GM10266 (cell line): ENCODE data around the gene GLI3.

ENCODE experiments used
- DNase-seq: peaks from one replicate; pipeline ENCODE4 v3.0.0; 2012; ENCODE audit errors: extremely low spot score
- TF ChIP-seq, protein P1 (sequence below): IDR thresholded peaks from 2 replicates; pipeline ENCODE4 v1.5.1; 2012; ENCODE audit warnings: mild to moderate bottlenecking, low read depth; ENCODE audit not compliant: control insufficient read depth, insufficient read depth; ENCODE audit errors: missing control alignments

The GLI3 gene

DNA sequence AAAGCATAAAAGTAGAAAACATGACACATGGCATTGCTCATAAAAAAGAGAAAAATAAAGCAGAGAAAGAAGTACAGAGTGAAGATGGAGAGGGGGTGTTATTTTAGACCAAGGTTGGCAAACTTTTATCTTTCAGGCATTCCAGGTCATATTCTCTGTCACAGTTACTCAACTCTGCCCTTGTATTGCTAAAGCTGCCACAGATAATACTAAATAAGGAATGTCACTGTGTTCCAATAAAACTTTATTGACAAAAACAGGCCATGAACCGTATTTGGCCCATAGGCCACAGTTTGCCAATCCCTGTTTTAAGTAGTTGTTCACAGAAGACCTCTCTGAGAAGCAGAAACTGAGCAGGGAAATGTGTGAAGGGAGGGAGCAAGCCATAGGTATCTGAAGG is 167.4 kb downstream of the GLI3 start:
- TF ChIP-seq, protein P1, sequence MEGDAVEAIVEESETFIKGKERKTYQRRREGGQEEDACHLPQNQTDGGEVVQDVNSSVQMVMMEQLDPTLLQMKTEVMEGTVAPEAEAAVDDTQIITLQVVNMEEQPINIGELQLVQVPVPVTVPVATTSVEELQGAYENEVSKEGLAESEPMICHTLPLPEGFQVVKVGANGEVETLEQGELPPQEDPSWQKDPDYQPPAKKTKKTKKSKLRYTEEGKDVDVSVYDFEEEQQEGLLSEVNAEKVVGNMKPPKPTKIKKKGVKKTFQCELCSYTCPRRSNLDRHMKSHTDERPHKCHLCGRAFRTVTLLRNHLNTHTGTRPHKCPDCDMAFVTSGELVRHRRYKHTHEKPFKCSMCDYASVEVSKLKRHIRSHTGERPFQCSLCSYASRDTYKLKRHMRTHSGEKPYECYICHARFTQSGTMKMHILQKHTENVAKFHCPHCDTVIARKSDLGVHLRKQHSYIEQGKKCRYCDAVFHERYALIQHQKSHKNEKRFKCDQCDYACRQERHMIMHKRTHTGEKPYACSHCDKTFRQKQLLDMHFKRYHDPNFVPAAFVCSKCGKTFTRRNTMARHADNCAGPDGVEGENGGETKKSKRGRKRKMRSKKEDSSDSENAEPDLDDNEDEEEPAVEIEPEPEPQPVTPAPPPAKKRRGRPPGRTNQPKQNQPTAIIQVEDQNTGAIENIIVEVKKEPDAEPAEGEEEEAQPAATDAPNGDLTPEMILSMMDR: no peak
- no peak for DNase-seq

DNA sequence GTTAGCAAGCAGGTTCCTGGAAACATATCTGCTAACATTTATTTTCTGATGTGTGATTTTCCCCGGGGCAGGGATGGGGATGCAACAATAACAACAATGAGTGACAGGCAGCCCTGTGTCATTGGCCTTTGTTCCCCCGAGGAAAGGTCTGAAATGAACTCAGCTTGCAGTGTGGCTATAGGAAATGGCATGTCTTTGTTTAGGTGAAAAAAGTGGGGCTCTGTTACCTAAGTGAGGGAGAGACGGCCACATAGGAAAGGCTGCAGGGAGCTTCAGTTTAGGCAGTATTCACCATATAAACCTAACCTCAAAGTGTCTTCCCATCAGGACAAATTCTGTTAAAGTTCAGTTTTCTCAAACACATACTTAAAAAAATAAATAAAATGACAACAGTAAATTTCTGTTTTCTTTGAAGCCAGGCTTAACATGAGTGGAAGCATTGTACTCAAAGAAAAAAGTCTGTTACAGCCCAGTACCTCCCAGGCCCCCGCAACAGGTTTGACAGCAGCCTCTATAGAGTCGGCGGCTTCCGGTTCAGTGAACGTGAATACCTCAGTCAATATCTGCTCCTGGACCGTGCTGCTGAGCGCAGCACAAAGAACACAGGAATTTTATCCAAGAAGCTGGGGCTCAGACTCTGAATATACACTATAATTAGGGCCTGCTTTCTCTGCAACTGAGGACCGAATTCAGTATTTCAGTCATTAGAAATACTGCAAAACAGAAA is 168.3 kb downstream of the GLI3 start:
- TF ChIP-seq, protein P1: no peak
- no peak for DNase-seq

DNA sequence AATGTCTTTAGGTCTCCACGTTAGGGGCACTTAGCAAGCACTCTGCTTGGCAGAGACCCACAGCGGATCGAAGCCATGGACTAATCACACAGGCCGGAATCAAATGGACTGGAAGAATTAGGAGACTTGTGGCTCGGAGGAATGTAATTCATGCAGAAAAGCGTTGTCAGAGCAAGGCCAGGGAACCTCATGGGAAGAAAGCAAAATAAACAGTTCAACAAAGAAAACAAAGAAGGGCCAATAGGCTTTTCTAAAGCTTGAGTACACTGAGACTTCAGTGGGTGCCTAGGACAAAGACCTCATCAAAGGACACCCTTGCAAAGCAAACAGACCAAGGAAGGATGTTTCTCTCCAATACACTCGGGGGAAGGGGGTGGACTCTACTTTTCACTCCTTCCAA is 171.1 kb downstream of the GLI3 start:
- no peak for DNase-seq
- TF ChIP-seq, protein P1: no peak

DNA sequence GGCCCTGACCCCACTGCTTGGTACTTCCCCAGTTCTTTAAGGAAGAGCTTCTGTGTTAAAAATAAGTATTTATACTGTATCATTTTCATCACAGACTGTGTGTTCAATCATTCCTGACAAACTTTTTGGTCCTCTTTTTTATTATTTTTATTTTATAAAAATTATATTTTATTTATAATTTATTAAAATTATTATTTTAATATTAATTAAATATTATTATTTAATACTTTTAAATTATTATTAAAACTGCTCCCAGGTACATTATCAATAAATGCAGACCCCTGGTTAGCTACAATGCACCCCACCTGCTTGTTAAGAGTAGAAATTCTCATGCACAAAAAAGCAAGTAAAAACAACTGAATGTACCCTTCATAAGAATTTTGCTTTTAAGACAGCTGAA is 172.0 kb downstream of the GLI3 start:
- DNase-seq: no peak
- TF ChIP-seq, protein P1: no peak

DNA sequence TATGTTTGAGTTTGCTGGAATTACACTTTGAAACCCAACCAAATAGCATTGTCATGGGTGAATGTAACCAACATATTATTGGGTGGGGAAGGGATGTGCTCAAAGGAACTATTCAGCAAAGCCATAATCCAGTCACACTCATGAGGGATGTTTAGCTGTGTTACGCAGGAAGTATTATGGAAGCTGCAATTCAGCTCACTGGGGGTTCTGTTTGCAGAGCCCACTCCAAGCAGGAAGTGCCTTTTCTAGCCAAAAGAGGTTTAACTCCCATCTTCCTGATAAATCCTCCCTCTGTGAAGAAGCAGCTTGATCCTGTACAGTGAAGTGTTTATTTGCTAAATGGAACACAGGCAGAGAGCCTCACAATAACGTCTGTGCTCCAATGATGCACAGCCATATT is 172.5 kb downstream of the GLI3 start:
- DNase-seq: no peak
- TF ChIP-seq, protein P1: no peak

DNA sequence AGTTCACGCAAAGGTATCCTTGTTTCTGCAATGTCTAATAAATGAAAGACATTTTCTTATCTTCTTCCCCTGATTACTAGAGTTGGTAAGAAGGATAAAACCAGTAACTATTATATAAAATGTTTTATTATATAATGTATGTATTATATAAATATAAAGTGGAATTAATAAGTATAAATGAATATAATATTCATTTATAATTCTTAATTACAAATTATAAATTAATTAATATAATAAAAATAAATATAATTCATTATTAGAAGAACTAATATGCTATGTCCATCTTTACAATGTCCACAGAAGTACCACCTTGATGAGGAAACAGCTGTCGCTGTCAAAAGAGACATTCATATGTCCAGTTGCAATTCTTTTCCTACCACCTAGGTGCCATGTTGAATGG is 177.7 kb downstream of the GLI3 start:
- no peak for DNase-seq
- TF ChIP-seq, protein P1: no peak

DNA sequence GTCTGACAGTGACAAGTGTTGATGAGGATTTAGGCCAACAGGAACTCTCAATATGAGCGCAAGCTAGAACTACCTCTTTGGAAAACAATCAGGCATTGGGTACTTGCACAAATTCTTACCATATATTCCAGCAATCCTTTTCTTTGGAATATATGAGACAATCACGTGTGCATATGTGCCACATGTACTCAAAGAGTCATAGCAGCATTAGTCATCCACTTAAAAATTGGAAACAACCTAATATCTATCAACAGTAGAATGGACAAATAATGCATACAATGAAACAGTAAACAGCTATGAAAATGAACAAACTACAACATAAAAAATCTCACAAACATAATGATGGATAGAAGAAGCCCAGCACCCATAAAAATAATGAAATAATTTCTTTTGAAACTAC is 179.7 kb downstream of the GLI3 start:
- TF ChIP-seq, protein P1: no peak
- no peak for DNase-seq
